HepG2 (cell line): ENCODE results near the gene NSMCE1. TPM values are rescaled to one million over a fixed set of nuclear protein-coding genes. Genes with fewer than 3 reads are reported as not detected.

ENCODE experiments used
- GATA4 ChIP-seq: sonication (generic); IDR thresholded peaks from 2 replicates; pipeline ENCODE4 v1.6.1; 2016; ENCODE audit warnings: antibody characterized with exemption, low read depth, borderline replicate concordance
- NAIF1 ChIP-seq: sonication (generic); formaldehyde crosslinking; IDR thresholded peaks from 2 replicates; pipeline ENCODE4 v1.5.0; 2020; ENCODE audit warnings: mild to moderate bottlenecking, missing genetic modification reagents, borderline replicate concordance
- NCOA1 ChIP-seq: sonication (generic); formaldehyde crosslinking; IDR thresholded peaks from 2 replicates; pipeline ENCODE4 v1.9.0; 2021; ENCODE audit warnings: missing genetic modification reagents
- NFIC ChIP-seq: IDR thresholded peaks from 2 replicates; pipeline ENCODE4 v1.6.1; 2012; ENCODE audit warnings: mild to moderate bottlenecking, low read length, inconsistent platforms
- SAFB2 ChIP-seq: sonication (generic); formaldehyde crosslinking; IDR thresholded peaks from 2 replicates; pipeline ENCODE4 v1.5.1; 2020; ENCODE audit warnings: missing genetic modification reagents, low read depth, mild to moderate bottlenecking, borderline replicate concordance
- SATB2 ChIP-seq: sonication (generic); formaldehyde crosslinking; IDR thresholded peaks from 2 replicates; pipeline ENCODE4 v1.5.0; 2020; ENCODE audit warnings: missing genetic modification reagents
- SMC3 ChIP-seq: IDR thresholded peaks from 2 replicates; pipeline ENCODE4 v1.6.1; 2011; ENCODE audit warnings: low read length, improper control_type of control experiment
- TBL1XR1 ChIP-seq: fragments of 150-350 bp; IDR thresholded peaks from 2 replicates; pipeline ENCODE4 v1.6.1; 2014; ENCODE audit warnings: borderline replicate concordance, low read length; ENCODE audit not compliant: partially characterized antibody
- ZBTB10 ChIP-seq: sonication (generic); formaldehyde crosslinking; IDR thresholded peaks from 2 replicates; pipeline ENCODE4 v1.4.0; 2020; ENCODE audit warnings: missing genetic modification reagents, borderline replicate concordance
- ZBTB26 ChIP-seq: IDR thresholded peaks from 2 replicates; pipeline ENCODE4 v1.6.1; 2016; ENCODE audit warnings: missing compliant biosample characterization, missing genetic modification reagents, borderline replicate concordance
- ZNF382 ChIP-seq: sonication (generic); formaldehyde crosslinking; IDR thresholded peaks from 2 replicates; pipeline ENCODE4 v1.5.0; 2020; ENCODE audit warnings: missing genetic modification reagents, mild to moderate bottlenecking, borderline replicate concordance
- ZNF564 ChIP-seq: sonication (generic); formaldehyde crosslinking; IDR thresholded peaks from 2 replicates; pipeline ENCODE4 v1.8.1; 2023; ENCODE audit warnings: mild to moderate bottlenecking, missing genetic modification reagents
- ZNF772 ChIP-seq: sonication (generic); formaldehyde crosslinking; IDR thresholded peaks from 2 replicates; pipeline ENCODE4 v1.5.0; 2020; ENCODE audit warnings: mild to moderate bottlenecking, missing genetic modification reagents
- polyA plus RNA-seq, 8 experiments: library from polyadenylated mRNA; depleted of rRNA in 3 of 8; stranded (reverse) in 7 of 8; unstranded in 1 of 8; fragments of >200 nt; fragmentation: Illumina TruSeq in 4 of 8; extraction: Trizol in 4 of 8; gene quantifications; 2 replicates each; pipeline versions ENCODE4 v1.2.1 to v1.2.3, GENCODE V29; 2011 to 2016; ENCODE audit warnings: low read depth in 4 of 8, missing spikeins in 1 of 8, mixed read lengths in 1 of 8; ENCODE audit not compliant: insufficient read depth in 1 of 8
- total RNA-seq, 5 experiments: library from RNA; depleted of rRNA; stranded (reverse); fragments of >200 nt; fragmentation: Illumina TruSeq; extraction: Trizol; gene quantifications; 2 replicates each; pipeline ENCODE4 v1.2.3, GENCODE V29; 2016; ENCODE audit warnings: low read depth in 1 of 5
- TF ChIP-seq, protein P1 (sequence below), 2 experiments: fragments of 450-650 bp in 1 of 2; sonication (generic) in 1 of 2; formaldehyde crosslinking in 1 of 2; IDR thresholded peaks; 2 replicates each; pipeline versions ENCODE4 v1.6.1 to v1.8.0; 2016 to 2022; ENCODE audit warnings: antibody characterized with exemption in 1 of 2, mild to moderate bottlenecking in 1 of 2, missing genetic modification reagents in 1 of 2

NSMCE1 gene
- total and polyA plus RNA-seq, 2 of the 13 experiments (the other 11 are each of a cell fraction or from before 2014, with no cell fraction given) = 42.7 to 52.9 TPM

- peak; percentile 53; the same call in 1 of the 2 replicates for TF ChIP-seq ZBTB10 (CRISPR knock-in tag)
- TF ChIP-seq SMC3 = no peak
- TF ChIP-seq SAFB2 (CRISPR knock-in tag) = peak; percentile 95
- TF ChIP-seq NFIC = no peak
- peak; percentile 80; the same call in 1 of the 2 replicates for TF ChIP-seq NAIF1 (CRISPR knock-in tag)
- 0 out of 2 replicates have a peak, but pooled peaks have one; percentile 79 for TF ChIP-seq SATB2 (CRISPR knock-in tag)
- TF ChIP-seq TBL1XR1 = no peak
- TF ChIP-seq ZNF772 (CRISPR knock-in tag) = peak; percentile 89
- no peak; the same call in 1 of the 2 replicates for TF ChIP-seq ZNF564
- TF ChIP-seq ZBTB26 (CRISPR knock-in tag) = peak; percentile 69
- 0 out of 2 replicates have a peak, but pooled peaks have one; percentile 37 for TF ChIP-seq GATA4
- TF ChIP-seq ZNF382 = no peak
- TF ChIP-seq NCOA1 (CRISPR knock-in tag) = peak; percentile 65; the same call in 1 of the 2 replicates
- TF ChIP-seq, protein P1, sequence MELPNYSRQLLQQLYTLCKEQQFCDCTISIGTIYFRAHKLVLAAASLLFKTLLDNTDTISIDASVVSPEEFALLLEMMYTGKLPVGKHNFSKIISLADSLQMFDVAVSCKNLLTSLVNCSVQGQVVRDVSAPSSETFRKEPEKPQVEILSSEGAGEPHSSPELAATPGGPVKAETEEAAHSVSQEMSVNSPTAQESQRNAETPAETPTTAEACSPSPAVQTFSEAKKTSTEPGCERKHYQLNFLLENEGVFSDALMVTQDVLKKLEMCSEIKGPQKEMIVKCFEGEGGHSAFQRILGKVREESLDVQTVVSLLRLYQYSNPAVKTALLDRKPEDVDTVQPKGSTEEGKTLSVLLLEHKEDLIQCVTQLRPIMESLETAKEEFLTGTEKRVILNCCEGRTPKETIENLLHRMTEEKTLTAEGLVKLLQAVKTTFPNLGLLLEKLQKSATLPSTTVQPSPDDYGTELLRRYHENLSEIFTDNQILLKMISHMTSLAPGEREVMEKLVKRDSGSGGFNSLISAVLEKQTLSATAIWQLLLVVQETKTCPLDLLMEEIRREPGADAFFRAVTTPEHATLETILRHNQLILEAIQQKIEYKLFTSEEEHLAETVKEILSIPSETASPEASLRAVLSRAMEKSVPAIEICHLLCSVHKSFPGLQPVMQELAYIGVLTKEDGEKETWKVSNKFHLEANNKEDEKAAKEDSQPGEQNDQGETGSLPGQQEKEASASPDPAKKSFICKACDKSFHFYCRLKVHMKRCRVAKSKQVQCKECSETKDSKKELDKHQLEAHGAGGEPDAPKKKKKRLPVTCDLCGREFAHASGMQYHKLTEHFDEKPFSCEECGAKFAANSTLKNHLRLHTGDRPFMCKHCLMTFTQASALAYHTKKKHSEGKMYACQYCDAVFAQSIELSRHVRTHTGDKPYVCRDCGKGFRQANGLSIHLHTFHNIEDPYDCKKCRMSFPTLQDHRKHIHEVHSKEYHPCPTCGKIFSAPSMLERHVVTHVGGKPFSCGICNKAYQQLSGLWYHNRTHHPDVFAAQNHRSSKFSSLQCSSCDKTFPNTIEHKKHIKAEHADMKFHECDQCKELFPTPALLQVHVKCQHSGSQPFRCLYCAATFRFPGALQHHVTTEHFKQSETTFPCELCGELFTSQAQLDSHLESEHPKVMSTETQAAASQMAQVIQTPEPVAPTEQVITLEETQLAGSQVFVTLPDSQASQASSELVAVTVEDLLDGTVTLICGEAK (IDR thresholded peaks at IDR 0.05) = no peak
- TF ChIP-seq, protein P1 (CRISPR knock-in tag; IDR thresholded peaks at IDR 0.05) = no peak
These were observed 64.9 kb downstream of the NSMCE1 start, which contains the start of gene KDM8 (continued) for GRCh38 chr16:27203507-27204311.
